ENCODE measurements around the gene MMADHC. TPM values are rescaled to one million over a fixed set of nuclear protein-coding genes. Genes with fewer than 3 reads are reported as not detected.

Gene MMADHC
- total and polyA plus RNA-seq, 5 experiments from 2014 or later, result 79.0 to 119 (median 90.2) TPM

GRCh38 chr2:149537092-149537726 is 50.4 kb downstream of the MMADHC start:
- H3K27ac Mint-ChIP-seq, result peak overlapping the region in 1 of 10 donors; percentile 63
- no peaks in the 10 kb centered on the region for H3K9me3 Mint-ChIP-seq

GRCh38 chr2:149536649-149537048 is 50.9 kb downstream of the MMADHC start:
- Mint-ChIP-seq H3K9me3 (no peaks in the 10 kb centered on the region), H3K4me3 (peak overlapping the region in 1 of 10 donors; percentile 2), H3K36me3 (no peaks in the 10 kb centered on the region), H3K27ac (peak overlapping the region in 2 of 10 donors; percentile 29 to 63), H3K4me1 (peaks cover 0 to 11% (median 9%) of the 10 kb centered on the region in 4 donors), H3K27me3 (peaks cover 0 to 2% (median 0%) of the 10 kb centered on the region in 5 donors)
- POLR2A ChIA-PET, result no interaction called here
- no peak for ATAC-seq
- DNase-seq, result no peak

More at GRCh38 chr2:149537092-149537726, 50.4 kb downstream of the MMADHC start:
- Mint-ChIP-seq H3K36me3 (no peaks in the 10 kb centered on the region), H3K4me3 (no peak overlapping the region), H3K4me1 (peaks cover 0 to 11% (median 9%) of the 10 kb centered on the region in 4 donors), H3K27me3 (peaks cover 0 to 2% (median 0%) of the 10 kb centered on the region in 5 donors)
- POLR2A ChIA-PET, result no interaction called here
- no peak for DNase-seq
- ATAC-seq, result no peak

GRCh38 chr2:149534674-149535073 is 52.9 kb downstream of the MMADHC start:
- Mint-ChIP-seq H3K9me3 (no peaks in the 10 kb centered on the region), H3K27ac (no peak overlapping the region), H3K4me1 (peaks cover 0 to 11% (median 9%) of the 10 kb centered on the region in 4 donors), H3K27me3 (peaks cover 0 to 3% (median 0%) of the 10 kb centered on the region in 5 donors), H3K36me3 (no peaks in the 10 kb centered on the region), H3K4me3 (peak overlapping the region in 1 of 10 donors; percentile 4)
- ATAC-seq (no peak), DNase-seq (no peak)
- POLR2A ChIA-PET, result no interaction called here

GRCh38 chr2:149528983-149529382 is 58.6 kb downstream of the MMADHC start:
- no peak for ATAC-seq

GRCh38 chr2:149527998-149528755 is 59.4 kb downstream of the MMADHC start:
- Mint-ChIP-seq H3K36me3 (peaks cover 0 to 6% (median 2%) of the 10 kb centered on the region in 3 donors), H3K4me1 (no peaks in the 10 kb centered on the region), H3K9me3 (peaks cover 0 to 7% (median 3%) of the 10 kb centered on the region in 9 donors), H3K27ac (no peak overlapping the region), H3K4me3 (no peak overlapping the region), H3K27me3 (peaks cover 13 to 33% (median 24%) of the 10 kb centered on the region in 5 donors)
- no peak for DNase-seq
- no peak for ATAC-seq
- POLR2A ChIA-PET, result no interaction called here

More at GRCh38 chr2:149528983-149529382, 58.6 kb downstream of the MMADHC start:
- H3K27ac Mint-ChIP-seq, result no peak overlapping the region
- H3K9me3 Mint-ChIP-seq, result peaks cover 0 to 7% (median 0%) of the 10 kb centered on the region in 9 donors
- H3K27me3 Mint-ChIP-seq, result peaks cover 13 to 33% (median 24%) of the 10 kb centered on the region in 5 donors
- no peak for DNase-seq
- no peaks in the 10 kb centered on the region for H3K4me1 Mint-ChIP-seq
- POLR2A ChIA-PET, result no interaction called here
- peaks cover 0 to 6% (median 2%) of the 10 kb centered on the region in 3 donors for H3K36me3 Mint-ChIP-seq
- H3K4me3 Mint-ChIP-seq, result no peak overlapping the region

- Mint-ChIP-seq H3K9me3 (peaks cover 0 to 11% (median 4%) of the 10 kb centered on the region in 9 donors), H3K27ac (no peak overlapping the region), H3K4me1 (no peaks in the 10 kb centered on the region), H3K4me3 (no peak overlapping the region), H3K36me3 (peaks cover 0 to 6% (median 2%) of the 10 kb centered on the region in 3 donors), H3K27me3 (peaks cover 13 to 33% (median 24%) of the 10 kb centered on the region in 5 donors)
- DNase-seq (no peak), ATAC-seq (no peak)
- POLR2A ChIA-PET, result no interaction called here
These were observed 60.9 kb downstream of the MMADHC start for GRCh38 chr2:149526689-149527088.

GRCh38 chr2:149525323-149525722 is 62.3 kb downstream of the MMADHC start:
- POLR2A ChIA-PET, result no interaction called here
- peaks cover 0 to 11% (median 4%) of the 10 kb centered on the region in 9 donors for H3K9me3 Mint-ChIP-seq
- H3K36me3 Mint-ChIP-seq, result peaks cover 0 to 6% (median 2%) of the 10 kb centered on the region in 3 donors
- H3K27ac Mint-ChIP-seq, result no peak overlapping the region
- H3K4me3 Mint-ChIP-seq, result no peak overlapping the region
- H3K4me1 Mint-ChIP-seq, result no peaks in the 10 kb centered on the region
- ATAC-seq, result no peak
- H3K27me3 Mint-ChIP-seq, result peaks cover 13 to 33% (median 24%) of the 10 kb centered on the region in 5 donors
- no peak for DNase-seq
